ENCODE data around the gene ZNF579. TPM values are rescaled to one million over a fixed set of nuclear protein-coding genes. Genes with fewer than 3 reads are reported as not detected.

Gene ZNF579
- total RNA-seq, 6 donors from 2014 or later, result 3.5 to 19.2 (median 8.4) TPM

DNA sequence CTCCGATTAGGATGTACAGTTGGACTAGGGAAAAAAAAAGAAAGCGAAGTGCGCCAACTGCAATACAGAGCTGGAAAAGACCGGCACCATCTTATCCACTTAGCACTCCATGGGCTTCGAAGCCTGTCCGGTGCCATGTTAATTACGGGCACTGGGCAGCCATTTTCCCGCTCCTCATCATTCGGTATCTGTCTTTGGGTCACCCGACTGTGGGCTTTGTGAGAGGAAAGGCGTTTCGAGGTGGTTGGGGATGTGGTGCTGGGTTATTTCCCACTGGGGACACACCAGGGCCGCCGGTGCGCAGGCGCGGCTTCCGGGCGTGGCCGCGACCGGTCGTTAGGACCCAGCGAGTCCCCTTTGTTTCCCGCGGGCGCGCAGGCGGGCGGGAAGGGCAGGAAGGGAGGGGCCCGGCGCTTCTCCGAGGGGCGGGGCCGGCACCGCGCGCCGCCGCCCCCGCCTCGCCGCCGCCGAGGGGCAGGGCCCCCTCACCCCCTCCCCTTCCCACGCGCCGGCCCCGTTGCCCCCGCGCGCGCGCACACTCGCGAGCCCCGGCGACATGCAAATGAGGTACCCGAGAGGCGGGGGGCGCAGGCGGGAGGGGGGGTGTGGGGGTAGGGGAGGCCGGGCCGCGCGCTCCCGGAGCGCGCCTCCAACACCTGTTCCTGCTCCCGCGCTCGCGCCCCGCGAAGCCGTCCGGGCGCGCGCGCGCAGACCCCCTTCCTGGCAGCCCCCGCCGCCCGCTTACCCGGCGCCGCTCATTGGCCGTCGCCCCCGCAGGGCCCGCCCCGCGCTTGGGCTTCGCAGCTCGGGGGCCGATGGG, 19.4 kb upstream of the ZNF579 start, which contains the start of gene ZNF524:
Gene ZNF524 (plus strand): TSS at position 447 of the 820 bp plus-strand sequence. CDS start 1,825 bp downstream, outside the sequence.
- Histone ChIP-seq H3K27me3 (no peaks in the 10 kb centered on the region), H3K36me3 (peaks cover 0 to 33% (median 16%) of the 10 kb centered on the region in 4 donors), H3K4me1 (peaks cover 24 to 44% (median 30%) of the 10 kb centered on the region in 4 donors), H3K27ac (peak within 1 kb of the TSS; percentile 97 to 99 (median 99)), H3K4me3 (peak within 1 kb of the TSS; percentile 65 to 89 (median 76)), H3K9me3 (no peaks in the 10 kb centered on the region)
- ATAC-seq (ENCODE audit: low FRiP score in 2 of 2) (peak; percentile 82 to 84), DNase-seq (peak; percentile 87 to 97)
- 0% methylated on average over 10 to 52 of the region's 97 CpGs for WGBS, 2 donors
- peak in 1 of 6 experiments; percentile 40 for TF ChIP-seq CTCF (IDR thresholded peaks at IDR 0.05)
- peak in 1 of 4 donors; percentile 38 for TF ChIP-seq POLR2A (IDR thresholded peaks at IDR 0.05)
- TF ChIP-seq EP300 (IDR thresholded peaks at IDR 0.05), result no peak
- peak; percentile 25 to 29 for TF ChIP-seq POLR2AphosphoS5 (IDR thresholded peaks at IDR 0.05)

DNA sequence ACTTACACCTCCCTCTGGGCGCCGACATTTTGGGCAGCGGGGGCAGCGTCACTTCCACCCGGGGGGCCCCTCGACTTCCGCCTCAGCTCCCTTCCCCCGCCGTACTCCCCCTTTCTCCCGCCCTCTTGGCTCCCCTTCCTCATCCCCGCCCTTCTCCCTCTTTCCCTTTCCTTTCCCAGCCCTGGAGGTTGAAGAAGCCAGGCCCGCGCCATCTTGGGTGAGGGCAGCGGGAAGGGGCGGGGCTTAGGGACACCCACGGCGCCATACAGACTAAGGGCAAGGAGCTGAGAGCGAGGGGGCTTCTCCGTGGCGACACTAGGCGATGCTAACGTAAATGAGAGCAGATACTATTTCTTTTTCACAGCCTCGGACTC, 18.8 kb upstream of the ZNF579 start, which contains the start of gene FIZ1:
Gene FIZ1 (minus strand): TSS at position 50 of the 374 bp plus-strand sequence. CDS start 1,652 bp downstream, outside the sequence.
- ATAC-seq (ENCODE audit: low FRiP score in 2 of 2) (peak; percentile 94 to 97), DNase-seq (peak; percentile 97 to 98)
- Histone ChIP-seq H3K9me3 (no peaks in the 10 kb centered on the region), H3K27me3 (no peaks in the 10 kb centered on the region), H3K4me1 (peaks cover 18 to 39% (median 25%) of the 10 kb centered on the region in 4 donors), H3K4me3 (peak within 1 kb of the TSS; percentile 65 to 89 (median 76)), H3K36me3 (peaks cover 0 to 38% (median 20%) of the 10 kb centered on the region in 4 donors), H3K27ac (peak within 1 kb of the TSS; percentile 97 to 99 (median 99))
- TF ChIP-seq CTCF (IDR thresholded peaks at IDR 0.05) (peak in 1 of 6 experiments; percentile 11), POLR2AphosphoS5 (IDR thresholded peaks at IDR 0.05) (peak; percentile 56 to 58), POLR2A (IDR thresholded peaks at IDR 0.05) (no peak)
- WGBS, 2 donors, result 0% methylated on average over 20 to 21 of the region's 23 CpGs

DNA sequence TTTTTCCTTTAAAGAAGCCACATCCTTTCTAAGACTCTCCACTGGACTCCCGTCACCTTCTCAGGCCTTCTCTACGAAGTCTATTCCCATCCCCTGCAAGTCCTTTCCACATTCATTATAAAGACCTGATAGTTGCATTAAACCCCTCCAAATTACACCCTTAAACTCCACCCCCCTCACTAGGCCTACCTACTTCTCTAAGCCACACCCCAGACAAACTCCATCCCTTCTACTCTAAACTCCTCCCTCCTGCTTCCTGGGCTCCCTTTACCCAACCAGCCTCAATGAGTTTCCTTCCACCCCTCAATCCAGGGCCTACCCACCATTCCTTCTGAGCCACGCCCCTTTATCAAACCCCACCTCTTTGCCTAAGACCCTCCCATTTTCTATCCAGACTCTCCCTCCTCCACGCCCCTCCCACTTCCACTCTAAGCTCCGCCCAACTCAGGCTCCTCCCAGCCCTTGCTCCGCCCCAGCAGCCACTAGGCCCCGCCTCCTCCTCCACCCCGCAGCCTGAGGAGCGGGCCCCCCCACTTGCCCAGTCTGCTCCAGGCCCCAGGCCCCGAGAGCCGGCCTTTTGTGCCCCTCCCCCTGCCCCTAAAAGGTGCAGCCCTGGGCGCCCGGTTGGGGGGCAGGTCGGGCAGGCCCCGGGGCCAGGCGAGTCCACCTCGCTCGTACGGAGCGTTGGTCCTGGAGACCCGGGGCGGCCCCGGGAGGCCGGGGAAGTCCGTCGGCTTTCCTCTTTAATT, 18.2 kb upstream of the ZNF579 start:
- H3K36me3 ChIP-seq, result peaks cover 0 to 38% (median 20%) of the 10 kb centered on the region in 4 donors
- H3K9me3 ChIP-seq, result no peaks in the 10 kb centered on the region
- ATAC-seq (ENCODE audit: low FRiP score in 2 of 2), result peak; percentile 93 to 96
- H3K4me1 ChIP-seq, result peaks cover 14 to 33% (median 20%) of the 10 kb centered on the region in 4 donors
- peak overlapping the region; percentile 97 to 99 (median 99) for H3K27ac ChIP-seq
- 8 to 14% methylated on average over 11 to 26 of the region's 26 CpGs for WGBS, 2 donors
- H3K4me3 ChIP-seq, result peak overlapping the region; percentile 65 to 89 (median 76)
- TF ChIP-seq POLR2AphosphoS5 (IDR thresholded peaks at IDR 0.05) (peak in 1 of 2 donors; percentile 45), CTCF (IDR thresholded peaks at IDR 0.05) (peak in 1 of 6 experiments; percentile 16), EP300 (IDR thresholded peaks at IDR 0.05) (no peak), POLR2A (IDR thresholded peaks at IDR 0.05) (peak in 2 of 4 donors; percentile 50 to 60)
- no peaks in the 10 kb centered on the region for H3K27me3 ChIP-seq
- DNase-seq, result peak; percentile 95 to 96

GRCh38 chr19:55598034-55598433, 17.4 kb upstream of the ZNF579 start:
- no peaks in the 10 kb centered on the region for H3K9me3 ChIP-seq
- peak overlapping the region in 1 of 4 donors; percentile 99 for H3K27ac ChIP-seq
- WGBS, 2 donors, result 83 to 89% methylated on average over 9 of the region's 9 CpGs
- peaks cover 0 to 45% (median 22%) of the 10 kb centered on the region in 4 donors for H3K36me3 ChIP-seq
- no peak overlapping the region for H3K4me3 ChIP-seq
- DNase-seq (no peak), ATAC-seq (ENCODE audit: low FRiP score in 2 of 2) (no peak)
- H3K4me1 ChIP-seq, result peaks cover 14 to 29% (median 14%) of the 10 kb centered on the region in 4 donors
- H3K27me3 ChIP-seq, result no peaks in the 10 kb centered on the region
- TF ChIP-seq POLR2AphosphoS5 (IDR thresholded peaks at IDR 0.05) (no peak), POLR2A (IDR thresholded peaks at IDR 0.05) (no peak), EP300 (IDR thresholded peaks at IDR 0.05) (no peak), CTCF (IDR thresholded peaks at IDR 0.05) (no peak)

Data from upper lobe of left lung (tissue), 6 donors.